Inflammatory macrophage treated with lipopolysaccharide for 1 hour (primary cell): ENCODE data around the gene GAS5.
"Not testable (repeated sequence)": the region's sequence is repeated elsewhere in the genome, so short reads cannot be mapped to it uniquely, and the experiment has no call there.

Source experiments
- DNase-seq, 2 donors: peaks; one replicate each; pipeline ENCODE4 v3.0.0-alpha.2; 2020 to 2022

Gene GAS5

GRCh38 chr1:173867753-173868265, at the start of gene GAS5:
Gene GAS5 (minus strand): TSS chr1:173867989.
- peak; percentile 98 to 99 for DNase-seq

GRCh38 chr1:173917149-173917548, 49.4 kb upstream of the GAS5 start, which contains the start of gene SERPINC1:
Gene SERPINC1 (minus strand): TSS chr1:173917327. CDS start chr1:173917259, 68 bp downstream.
- DNase-seq = no peak

GRCh38 chr1:173916667-173917066, 48.9 kb upstream of the GAS5 start:
- DNase-seq = no peak

- no peak for DNase-seq
Measured at GRCh38 chr1:173915596-173915995, 47.8 kb upstream of the GAS5 start.

GRCh38 chr1:173914366-173914871, 46.6 kb upstream of the GAS5 start:
- peak; percentile 5 to 33 for DNase-seq

GRCh38 chr1:173913111-173913510, 45.3 kb upstream of the GAS5 start:
- DNase-seq = no peak

GRCh38 chr1:173903827-173904531, 36.2 kb upstream of the GAS5 start:
- no peak for DNase-seq

- DNase-seq = no peak
Measured at GRCh38 chr1:173900992-173901391, 33.2 kb upstream of the GAS5 start.

GRCh38 chr1:173900427-173900826, 32.6 kb upstream of the GAS5 start:
- no peak for DNase-seq

- no peak for DNase-seq
Measured at GRCh38 chr1:173894189-173894588, 26.4 kb upstream of the GAS5 start.

GRCh38 chr1:173893611-173894010, 25.8 kb upstream of the GAS5 start:
- DNase-seq = peak in 1 of 2 donors; percentile 66

- no peak for DNase-seq
Measured at GRCh38 chr1:173889885-173890284, 22.1 kb upstream of the GAS5 start.

GRCh38 chr1:173888749-173889148, 21.0 kb upstream of the GAS5 start:
- DNase-seq = no peak

GRCh38 chr1:173887627-173888026, 19.8 kb upstream of the GAS5 start:
- DNase-seq = no peak

- no peak for DNase-seq
Measured at GRCh38 chr1:173886746-173887611, 19.2 kb upstream of the GAS5 start.

- DNase-seq = no peak
Measured at GRCh38 chr1:173884701-173885100, 16.9 kb upstream of the GAS5 start.

GRCh38 chr1:173881117-173881516, 13.3 kb upstream of the GAS5 start:
- DNase-seq = not testable (repeated sequence)

GRCh38 chr1:173878251-173878650, 10.5 kb upstream of the GAS5 start:
- no peak for DNase-seq

GRCh38 chr1:173876732-173877131, 8.9 kb upstream of the GAS5 start:
- DNase-seq = no peak

- DNase-seq = no peak
Measured at GRCh38 chr1:173871500-173871899, 3.7 kb upstream of the GAS5 start.

GRCh38 chr1:173871091-173871490, 3.3 kb upstream of the GAS5 start:
- DNase-seq = no peak

GRCh38 chr1:173870252-173871075, 2.7 kb upstream of the GAS5 start:
- no peak for DNase-seq

- peak in 1 of 2 donors; percentile 32 for DNase-seq
Measured at GRCh38 chr1:173869021-173869359, 1.2 kb upstream of the GAS5 start.
